IMR-90 (cell line): ENCODE measurements around the gene BANP. TPM values are rescaled to one million over a fixed set of nuclear protein-coding genes. Genes with fewer than 3 reads are reported as not detected.
"Not testable (repeated sequence)": the region's sequence is repeated elsewhere in the genome, so short reads cannot be mapped to it uniquely, and the experiment has no call there.

Source experiments
- ATAC-seq: fragments of 200-7000 bp; cut with Tn5 transposase; 2 replicates; pipeline ENCODE4 v1.9.1; 2020; ENCODE audit warnings: low read depth, mild to moderate bottlenecking, moderate library complexity
- BruUV-seq: library from RNA; stranded (reverse); fragments of 400-500 nt; replicated peaks from 2 replicates; lab custom pipeline; 2021; lab: Mats Ljungman, UMichigan
- CTCF ChIA-PET: fragments of 300-600 bp; formaldehyde crosslinking; extraction: SDS; loops from one replicate; lab custom pipeline; 2021; ENCODE audit warnings: antibody characterized with exemption; lab: Yijun Ruan, JAX
- POLR2A ChIA-PET: fragments of 300-600 bp; sonication (Branson Sonifier 250); formaldehyde crosslinking; loops from one replicate; lab custom pipeline; 2022; ENCODE audit warnings: antibody characterized with exemption; ENCODE audit not compliant: unreplicated experiment; lab: Charles Lee
- DNase-seq: peaks from one replicate; pipeline ENCODE4 v3.0.0; 2013
- H2AFZ ChIP-seq: replicated peaks from 2 replicates; pipeline ENCODE3; 2013; ENCODE audit warnings: low read length, mild to moderate bottlenecking; ENCODE audit not compliant: poor library complexity
- H2AK5ac ChIP-seq: 2 replicates; pipeline ENCODE4 v1.6.1; 2013; ENCODE audit warnings: low read depth, low read length, inconsistent platforms
- H2AK9ac ChIP-seq: replicated peaks from 2 replicates; pipeline ENCODE3; 2013; ENCODE audit warnings: mild to moderate bottlenecking, low read depth, low read length, moderate library complexity; ENCODE audit not compliant: poor library complexity
- H2BK120ac ChIP-seq: 2 replicates; pipeline ENCODE4 v1.6.1; 2013; ENCODE audit warnings: low read depth, low read length, inconsistent platforms
- H2BK15ac ChIP-seq: 3 replicates; pipeline ENCODE4 v1.6.1; 2013; ENCODE audit warnings: low read depth, low read length, inconsistent platforms
- H2BK20ac ChIP-seq: 2 replicates; pipeline ENCODE4 v1.6.1; 2013; ENCODE audit warnings: low read depth, mild to moderate bottlenecking, inconsistent platforms, low read length, moderate library complexity
- H2BK5ac ChIP-seq: 2 replicates; pipeline ENCODE4 v1.6.1; 2013; ENCODE audit warnings: mild to moderate bottlenecking, low read depth, low read length, inconsistent platforms; ENCODE audit not compliant: poor library complexity, severe bottlenecking
- H3K14ac ChIP-seq: replicated peaks from 2 replicates; pipeline ENCODE4 v1.6.1; 2013; ENCODE audit warnings: low read depth, low read length, inconsistent platforms
- H3K18ac ChIP-seq: 2 replicates; pipeline ENCODE4 v1.6.1; 2013; ENCODE audit warnings: low read depth, low read length, control low read depth
- H3K23ac ChIP-seq: 2 replicates; pipeline ENCODE4 v1.6.1; 2013; ENCODE audit warnings: low read depth, low read length, inconsistent platforms
- H3K27ac ChIP-seq: 2 replicates; pipeline ENCODE4 v1.5.1; 2013; ENCODE audit warnings: mild to moderate bottlenecking, control low read depth, low read length; ENCODE audit not compliant: insufficient read depth
- H3K27me3 ChIP-seq: 2 replicates; pipeline ENCODE4 v1.6.1; 2013; ENCODE audit warnings: low read length; ENCODE audit not compliant: control insufficient read depth, insufficient read depth
- H3K36me3 ChIP-seq: 2 replicates; pipeline ENCODE4 v1.6.1; 2013; ENCODE audit warnings: low read length, mixed read lengths; ENCODE audit not compliant: control insufficient read depth, insufficient read depth
- H3K4ac ChIP-seq: 2 replicates; pipeline ENCODE4 v1.6.1; 2013; ENCODE audit warnings: low read depth, low read length, inconsistent platforms
- H3K4me1 ChIP-seq: 2 replicates; pipeline ENCODE4 v1.6.1; 2013; ENCODE audit warnings: low read length, mixed read lengths; ENCODE audit not compliant: control insufficient read depth, insufficient read depth
- H3K4me2 ChIP-seq: 2 replicates; pipeline ENCODE4 v1.6.1; 2013; ENCODE audit warnings: low read depth, mild to moderate bottlenecking, control low read depth, low read length, moderate library complexity
- H3K4me3 ChIP-seq: 2 replicates; pipeline ENCODE4 v1.5.1; 2013; ENCODE audit warnings: low read depth, mild to moderate bottlenecking, control low read depth, low read length, moderate library complexity; ENCODE audit not compliant: insufficient read depth
- H3K56ac ChIP-seq: 2 replicates; pipeline ENCODE4 v1.6.1; 2013; ENCODE audit warnings: low read length, inconsistent platforms; ENCODE audit not compliant: insufficient read depth; ENCODE audit errors: extremely low read depth
- H3K79me1 ChIP-seq, 2 experiments: 2 replicates each; pipeline ENCODE4 v1.6.1; 2013; ENCODE audit warnings: low read length in 2 of 2, inconsistent platforms in 1 of 2, low read depth in 1 of 2
- H3K9ac ChIP-seq: 2 replicates; pipeline ENCODE4 v1.6.1; 2013; ENCODE audit warnings: low read depth, low read length, control low read depth
- H3K9me1 ChIP-seq: 2 replicates; pipeline ENCODE4 v1.6.1; 2013; ENCODE audit warnings: low read length, inconsistent platforms; ENCODE audit not compliant: insufficient read depth
- H3K9me3 ChIP-seq: 2 replicates; pipeline ENCODE4 v1.6.1; 2013; ENCODE audit warnings: low read length; ENCODE audit not compliant: control insufficient read depth, insufficient read depth
- H4K20me1 ChIP-seq: 2 replicates; pipeline ENCODE4 v1.6.1; 2013; ENCODE audit warnings: low read length, inconsistent platforms; ENCODE audit not compliant: insufficient read depth
- H4K5ac ChIP-seq: 2 replicates; pipeline ENCODE4 v1.6.1; 2013; ENCODE audit warnings: mild to moderate bottlenecking, low read depth, low read length, control low read depth
- H4K8ac ChIP-seq, 2 experiments: 2 replicates each; pipeline ENCODE4 v1.6.1; 2013; ENCODE audit warnings: low read depth in 2 of 2, low read length in 2 of 2, control low read depth in 1 of 2, inconsistent platforms in 1 of 2
- H4K91ac ChIP-seq: 2 replicates; pipeline ENCODE4 v1.6.1; 2013; ENCODE audit warnings: low read depth, low read length, inconsistent platforms; ENCODE audit not compliant: insufficient read depth
- WGBS, 2 experiments: methylation state at CpG; one replicate each; pipeline versions ENCODE4 v1.1.5 to v1.1.7; 2013; ENCODE audit warnings: missing lambda C conversion rate in 2 of 2; ENCODE audit not compliant: insufficient read length in 1 of 2; ENCODE audit errors: extremely low coverage in 2 of 2; 5-methylcytosine and 5-hydroxymethylcytosine counted together
- dilution Hi-C: fragments of 300-500 bp; cut with HindIII; formaldehyde crosslinking; loops from one replicate; pipeline ENCODE4 v1.14.3; 2018; ENCODE audit warnings: low sequenced_read_pairs; ENCODE audit not compliant: unreplicated experiment
- in situ Hi-C: fragments of 300-500 bp; cut with MboI; formaldehyde crosslinking; loops from 3 replicates; pipeline ENCODE4 v1.14.3; 2019; ENCODE audit warnings: low sequenced_read_pairs, inconsistent platforms, mixed read lengths
- intact Hi-C: fragments of 100-400 bp; cut with micrococcal nuclease; formaldehyde crosslinking; loops from 2 replicates; pipeline ENCODE4 v1.10.0; 2022
- polyA plus RNA-seq, 3 experiments: library from polyadenylated mRNA; depleted of rRNA; stranded (reverse); fragments of >200 nt; gene quantifications; 2 replicates each; pipeline ENCODE4 v1.2.3, GENCODE V29; 2012; ENCODE audit warnings: low replicate concordance in 1 of 3
- total RNA-seq: library from RNA; depleted of rRNA; stranded (reverse); fragments of >200 nt; gene quantifications from 2 replicates; pipeline ENCODE4 v1.2.3, GENCODE V29; 2012

Gene BANP
- total and polyA plus RNA-seq, 2 of the 4 experiments (the other 2 are of a cell fraction): 17.4 to 17.9 TPM

GRCh38 chr16:87934752-87935425 is 16.3 kb upstream of the BANP start:
- H2BK5ac ChIP-seq, H3K79me1 ChIP-seq, H2AK9ac ChIP-seq, H2BK15ac ChIP-seq, H4K8ac ChIP-seq, H2AK5ac ChIP-seq, H4K20me1 ChIP-seq, H2AFZ ChIP-seq, H2BK20ac ChIP-seq, dilution Hi-C loops, H4K91ac ChIP-seq, H4K5ac ChIP-seq, in situ Hi-C loops, H3K18ac ChIP-seq, ATAC-seq, BruUV-seq, H3K4ac ChIP-seq, H3K4me1 ChIP-seq, intact Hi-C loops, H3K36me3 ChIP-seq, DNase-seq, H3K14ac ChIP-seq, H3K9me1 ChIP-seq, H3K27ac ChIP-seq, POLR2A ChIA-PET, H3K56ac ChIP-seq, CTCF ChIA-PET, H2BK120ac ChIP-seq, H3K4me2 ChIP-seq, H3K9ac ChIP-seq, H3K23ac ChIP-seq, H3K4me3 ChIP-seq, H3K9me3 ChIP-seq: not testable (repeated sequence)
- H3K27me3 ChIP-seq: peaks cover 21% of the 10 kb centered on the region
- 78% methylated on average over 10 of the region's 19 CpGs; no CpG with 5 or more reads in 1 of the 2 experiments for WGBS, 2 experiments

- CTCF ChIA-PET, H2AK9ac ChIP-seq: not testable (repeated sequence)
Measured at GRCh38 chr16:87936016-87936374, 15.2 kb upstream of the BANP start.

More at GRCh38 chr16:87936016-87936374, 15.2 kb upstream of the BANP start:
- dilution Hi-C loops, H3K27ac ChIP-seq, H2BK120ac ChIP-seq, H3K4me1 ChIP-seq, ATAC-seq, H3K18ac ChIP-seq, H3K4ac ChIP-seq, H3K36me3 ChIP-seq, H3K14ac ChIP-seq, intact Hi-C loops, H3K9me3 ChIP-seq, H4K5ac ChIP-seq, H3K9ac ChIP-seq, H3K9me1 ChIP-seq, DNase-seq, in situ Hi-C loops, POLR2A ChIA-PET, H2AFZ ChIP-seq, H2BK15ac ChIP-seq, H3K56ac ChIP-seq, H2BK5ac ChIP-seq, H3K79me1 ChIP-seq, BruUV-seq, H4K91ac ChIP-seq, H2BK20ac ChIP-seq, H4K20me1 ChIP-seq, H2AK5ac ChIP-seq, H3K4me3 ChIP-seq, H3K23ac ChIP-seq, H4K8ac ChIP-seq, H3K4me2 ChIP-seq: not testable (repeated sequence)
- WGBS, 2 experiments: no CpG with 5 or more reads among the region's 14 CpGs
- peaks cover 23% of the 10 kb centered on the region for H3K27me3 ChIP-seq
